ENCODE measurements around the gene SMAD6.

SMAD6 gene

GRCh38 chr15:66738595-66738994, 36.6 kb downstream of the SMAD6 start:
- ChIA-PET POLR2A (no interaction called here), CTCF (interaction anchor here (0.5 to 1.0 kb wide), 3 partner anchors 113 to 1294 kb away, joined by 3 to 6 read pairs (median 4); no protein-coding TSS in a partner anchor)
- H3K4me1 ChIP-seq (ENCODE audit: control insufficient read depth, insufficient read depth, low read length): peaks cover 17% of the 10 kb centered on the region
- no peaks in the 10 kb centered on the region for H3K9me3 ChIP-seq (ENCODE audit: control insufficient read depth, insufficient read depth, low read depth, low read length)
- H3K4me3 ChIP-seq (ENCODE audit: low read depth, low read length): no peak overlapping the region
- no peak overlapping the region for H3K27ac ChIP-seq (ENCODE audit: extremely low read depth, low read depth, low read length)
- peaks cover 0 to 67% of the 10 kb centered on the region in 2 experiments; a peak in 2 of 3 replicates for H3K36me3 ChIP-seq (ENCODE audit: control insufficient read depth in 2 of 2, insufficient read depth in 1 of 2, low read length in 2 of 2)
- TF ChIP-seq ZFHX2 (tag by site-specific recombination; conservative IDR thresholded peaks at IDR 0.05) (peak; percentile 61), SCRT1 (tag by site-specific recombination; IDR thresholded peaks at IDR 0.05; ENCODE audit: borderline replicate concordance) (no peak), EGR2 (tag by site-specific recombination; IDR thresholded peaks at IDR 0.05; ENCODE audit: low read depth) (peak; percentile 84), ZBTB17 (tag by site-specific recombination; IDR thresholded peaks at IDR 0.05) (no peak)
- TF ChIP-seq, protein P1, sequence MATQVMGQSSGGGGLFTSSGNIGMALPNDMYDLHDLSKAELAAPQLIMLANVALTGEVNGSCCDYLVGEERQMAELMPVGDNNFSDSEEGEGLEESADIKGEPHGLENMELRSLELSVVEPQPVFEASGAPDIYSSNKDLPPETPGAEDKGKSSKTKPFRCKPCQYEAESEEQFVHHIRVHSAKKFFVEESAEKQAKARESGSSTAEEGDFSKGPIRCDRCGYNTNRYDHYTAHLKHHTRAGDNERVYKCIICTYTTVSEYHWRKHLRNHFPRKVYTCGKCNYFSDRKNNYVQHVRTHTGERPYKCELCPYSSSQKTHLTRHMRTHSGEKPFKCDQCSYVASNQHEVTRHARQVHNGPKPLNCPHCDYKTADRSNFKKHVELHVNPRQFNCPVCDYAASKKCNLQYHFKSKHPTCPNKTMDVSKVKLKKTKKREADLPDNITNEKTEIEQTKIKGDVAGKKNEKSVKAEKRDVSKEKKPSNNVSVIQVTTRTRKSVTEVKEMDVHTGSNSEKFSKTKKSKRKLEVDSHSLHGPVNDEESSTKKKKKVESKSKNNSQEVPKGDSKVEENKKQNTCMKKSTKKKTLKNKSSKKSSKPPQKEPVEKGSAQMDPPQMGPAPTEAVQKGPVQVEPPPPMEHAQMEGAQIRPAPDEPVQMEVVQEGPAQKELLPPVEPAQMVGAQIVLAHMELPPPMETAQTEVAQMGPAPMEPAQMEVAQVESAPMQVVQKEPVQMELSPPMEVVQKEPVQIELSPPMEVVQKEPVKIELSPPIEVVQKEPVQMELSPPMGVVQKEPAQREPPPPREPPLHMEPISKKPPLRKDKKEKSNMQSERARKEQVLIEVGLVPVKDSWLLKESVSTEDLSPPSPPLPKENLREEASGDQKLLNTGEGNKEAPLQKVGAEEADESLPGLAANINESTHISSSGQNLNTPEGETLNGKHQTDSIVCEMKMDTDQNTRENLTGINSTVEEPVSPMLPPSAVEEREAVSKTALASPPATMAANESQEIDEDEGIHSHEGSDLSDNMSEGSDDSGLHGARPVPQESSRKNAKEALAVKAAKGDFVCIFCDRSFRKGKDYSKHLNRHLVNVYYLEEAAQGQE (tag by site-specific recombination; IDR thresholded peaks at IDR 0.05): no peak

- TF ChIP-seq ZNF433 (tag by site-specific recombination; IDR thresholded peaks at IDR 0.05; ENCODE audit: low read depth): no peak
- TF ChIP-seq SP3 (tag by site-specific recombination; IDR thresholded peaks at IDR 0.05): no peak
- TF ChIP-seq, protein P2, sequence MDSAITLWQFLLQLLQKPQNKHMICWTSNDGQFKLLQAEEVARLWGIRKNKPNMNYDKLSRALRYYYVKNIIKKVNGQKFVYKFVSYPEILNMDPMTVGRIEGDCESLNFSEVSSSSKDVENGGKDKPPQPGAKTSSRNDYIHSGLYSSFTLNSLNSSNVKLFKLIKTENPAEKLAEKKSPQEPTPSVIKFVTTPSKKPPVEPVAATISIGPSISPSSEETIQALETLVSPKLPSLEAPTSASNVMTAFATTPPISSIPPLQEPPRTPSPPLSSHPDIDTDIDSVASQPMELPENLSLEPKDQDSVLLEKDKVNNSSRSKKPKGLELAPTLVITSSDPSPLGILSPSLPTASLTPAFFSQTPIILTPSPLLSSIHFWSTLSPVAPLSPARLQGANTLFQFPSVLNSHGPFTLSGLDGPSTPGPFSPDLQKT (IDR thresholded peaks at IDR 0.05; ENCODE audit: borderline replicate concordance, low read depth, low read length): no peak
- TF ChIP-seq ZNF701 (tag by site-specific recombination; IDR thresholded peaks at IDR 0.05): no peak
- TF ChIP-seq ZBTB6 (tag by site-specific recombination; IDR thresholded peaks at IDR 0.05): no peak
- TF ChIP-seq ZNF394 (tag by site-specific recombination; IDR thresholded peaks at IDR 0.05; ENCODE audit: borderline replicate concordance): no peak
- TF ChIP-seq ZBTB7A (tag by site-specific recombination; IDR thresholded peaks at IDR 0.05; ENCODE audit: low read depth): no peak
- TF ChIP-seq ZNF768 (tag by site-specific recombination; IDR thresholded peaks at IDR 0.05): no peak
- no peak for TF ChIP-seq ZNF132 (tag by site-specific recombination; IDR thresholded peaks at IDR 0.05; ENCODE audit: borderline replicate concordance)
- ChIA-PET CTCF (no interaction called here), POLR2A (no interaction called here)
- H3K36me3 ChIP-seq (ENCODE audit: control insufficient read depth in 2 of 2, insufficient read depth in 1 of 2, low read length in 2 of 2): peaks cover 0 to 69% of the 10 kb centered on the region in 2 experiments; a peak in 2 of 3 replicates
- no peaks in the 10 kb centered on the region for H3K9me3 ChIP-seq (ENCODE audit: control insufficient read depth, insufficient read depth, low read depth, low read length)
- no peak overlapping the region for H3K4me3 ChIP-seq (ENCODE audit: low read depth, low read length)
- H3K4me1 ChIP-seq (ENCODE audit: control insufficient read depth, insufficient read depth, low read length): peaks cover 17% of the 10 kb centered on the region
- H3K27ac ChIP-seq (ENCODE audit: extremely low read depth, low read depth, low read length): no peak overlapping the region
Measured at GRCh38 chr15:66739287-66739686, 37.3 kb downstream of the SMAD6 start.

- peaks cover 0 to 68% of the 10 kb centered on the region in 2 experiments; a peak in 2 of 3 replicates for H3K36me3 ChIP-seq (ENCODE audit: control insufficient read depth in 2 of 2, insufficient read depth in 1 of 2, low read length in 2 of 2)
- H3K27ac ChIP-seq (ENCODE audit: extremely low read depth, low read depth, low read length): no peak overlapping the region
- CTCF ChIA-PET: interaction anchor here (0.8 to 1.1 kb wide), 2 partner anchors 11 to 97 kb away, joined by 3 read pairs; no protein-coding TSS in a partner anchor
- H3K4me1 ChIP-seq (ENCODE audit: control insufficient read depth, insufficient read depth, low read length): peaks cover 17% of the 10 kb centered on the region
- POLR2A ChIA-PET: no interaction called here
- H3K9me3 ChIP-seq (ENCODE audit: control insufficient read depth, insufficient read depth, low read depth, low read length): no peaks in the 10 kb centered on the region
- H3K4me3 ChIP-seq (ENCODE audit: low read depth, low read length): no peak overlapping the region
- TF ChIP-seq, protein P3, sequence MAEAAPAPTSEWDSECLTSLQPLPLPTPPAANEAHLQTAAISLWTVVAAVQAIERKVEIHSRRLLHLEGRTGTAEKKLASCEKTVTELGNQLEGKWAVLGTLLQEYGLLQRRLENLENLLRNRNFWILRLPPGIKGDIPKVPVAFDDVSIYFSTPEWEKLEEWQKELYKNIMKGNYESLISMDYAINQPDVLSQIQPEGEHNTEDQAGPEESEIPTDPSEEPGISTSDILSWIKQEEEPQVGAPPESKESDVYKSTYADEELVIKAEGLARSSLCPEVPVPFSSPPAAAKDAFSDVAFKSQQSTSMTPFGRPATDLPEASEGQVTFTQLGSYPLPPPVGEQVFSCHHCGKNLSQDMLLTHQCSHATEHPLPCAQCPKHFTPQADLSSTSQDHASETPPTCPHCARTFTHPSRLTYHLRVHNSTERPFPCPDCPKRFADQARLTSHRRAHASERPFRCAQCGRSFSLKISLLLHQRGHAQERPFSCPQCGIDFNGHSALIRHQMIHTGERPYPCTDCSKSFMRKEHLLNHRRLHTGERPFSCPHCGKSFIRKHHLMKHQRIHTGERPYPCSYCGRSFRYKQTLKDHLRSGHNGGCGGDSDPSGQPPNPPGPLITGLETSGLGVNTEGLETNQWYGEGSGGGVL (tag by site-specific recombination; IDR thresholded peaks at IDR 0.05): no peak
- TF ChIP-seq ZNF394 (tag by site-specific recombination; IDR thresholded peaks at IDR 0.05; ENCODE audit: borderline replicate concordance): no peak
- TF ChIP-seq ZNF580 (tag by site-specific recombination; IDR thresholded peaks at IDR 0.05): no peak
- TF ChIP-seq ZNF843 (tag by site-specific recombination; IDR thresholded peaks at IDR 0.05): no peak
- TF ChIP-seq ZNF335 (tag by site-specific recombination; conservative IDR thresholded peaks at IDR 0.05): peak; percentile 57; the same call in 1 of the 2 replicates
- no peak for TF ChIP-seq ZNF214 (tag by site-specific recombination; IDR thresholded peaks at IDR 0.05; ENCODE audit: borderline replicate concordance)
- TF ChIP-seq, protein P2 (IDR thresholded peaks at IDR 0.05; ENCODE audit: borderline replicate concordance, low read depth, low read length): no peak
- TF ChIP-seq ZNF416 (tag by site-specific recombination; IDR thresholded peaks at IDR 0.05): no peak
- TF ChIP-seq ZSCAN30 (tag by site-specific recombination; IDR thresholded peaks at IDR 0.05): 0 out of 2 replicates have a peak, but pooled peaks have one; percentile 25
- no peak for TF ChIP-seq ZNF747 (tag by site-specific recombination; IDR thresholded peaks at IDR 0.05)
Measured at GRCh38 chr15:66740802-66741201, 38.8 kb downstream of the SMAD6 start.
